B cell (primary cell): ENCODE data around the gene ROPN1B.
A peak's percentile ranks its signal among the peaks of the same experiment; 100 is the strongest.
"Not testable (repeated sequence)": the region's sequence is repeated elsewhere in the genome, so short reads cannot be mapped to it uniquely, and the experiment has no call there.

Experiments used
- EZH2 ChIP-seq: IDR thresholded peaks from 2 replicates; pipeline ENCODE4 v1.6.1; 2012; ENCODE audit warnings: borderline replicate concordance, low read depth, mild to moderate bottlenecking, moderate library complexity, low read length; ENCODE audit not compliant: insufficient read depth, poor library complexity, severe bottlenecking
- TF ChIP-seq, protein P1 (sequence below): fragments of 200-600 bp; IDR thresholded peaks from one replicate; pipeline ENCODE4 v1.8.0; 2022; ENCODE audit warnings: antibody characterized with exemption, mild to moderate bottlenecking

DNA sequence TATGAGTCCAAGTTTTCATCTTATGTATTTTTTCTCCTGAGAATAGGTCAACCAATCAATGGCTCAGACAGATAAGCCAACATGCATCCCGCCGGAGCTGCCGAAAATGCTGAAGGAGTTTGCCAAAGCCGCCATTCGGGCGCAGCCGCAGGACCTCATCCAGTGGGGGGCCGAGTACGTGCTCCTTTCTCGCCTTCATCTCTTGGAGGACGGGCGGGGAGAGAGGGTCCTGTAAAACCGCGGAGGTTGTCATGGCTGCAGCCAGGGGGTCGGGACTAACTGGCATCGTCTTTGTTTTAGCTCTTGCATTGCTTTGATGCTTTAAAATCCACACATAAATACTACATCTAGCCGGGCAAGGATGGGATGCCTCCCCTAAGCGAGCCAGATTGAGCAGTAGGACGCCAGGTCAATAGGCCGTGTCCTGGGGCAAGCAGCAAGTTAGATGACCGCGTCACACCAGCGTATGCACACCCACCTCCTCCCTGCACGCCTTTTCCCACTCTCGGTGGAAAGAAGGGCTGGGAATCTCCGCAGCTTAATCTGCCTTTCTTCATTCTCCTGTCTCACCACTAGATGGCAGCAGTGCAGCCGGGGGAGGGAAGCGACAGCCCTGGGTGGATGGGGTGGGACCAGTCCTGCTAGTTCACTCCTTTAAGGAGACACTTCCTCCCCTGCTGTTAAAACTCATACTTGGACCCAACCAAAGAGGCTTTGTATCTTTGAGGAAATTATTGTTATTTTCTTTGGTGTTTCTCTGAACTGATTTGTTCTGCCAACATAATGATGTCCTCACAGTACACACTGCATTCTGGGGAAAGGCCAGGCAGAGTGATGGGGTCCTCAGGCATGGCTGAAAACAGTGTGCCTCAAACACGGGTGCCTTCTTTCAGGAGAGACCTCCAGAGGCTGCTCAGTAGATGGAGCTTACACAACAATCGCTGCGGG is 3.3 kb downstream of the ROPN1B start:
- TF ChIP-seq, protein P1, sequence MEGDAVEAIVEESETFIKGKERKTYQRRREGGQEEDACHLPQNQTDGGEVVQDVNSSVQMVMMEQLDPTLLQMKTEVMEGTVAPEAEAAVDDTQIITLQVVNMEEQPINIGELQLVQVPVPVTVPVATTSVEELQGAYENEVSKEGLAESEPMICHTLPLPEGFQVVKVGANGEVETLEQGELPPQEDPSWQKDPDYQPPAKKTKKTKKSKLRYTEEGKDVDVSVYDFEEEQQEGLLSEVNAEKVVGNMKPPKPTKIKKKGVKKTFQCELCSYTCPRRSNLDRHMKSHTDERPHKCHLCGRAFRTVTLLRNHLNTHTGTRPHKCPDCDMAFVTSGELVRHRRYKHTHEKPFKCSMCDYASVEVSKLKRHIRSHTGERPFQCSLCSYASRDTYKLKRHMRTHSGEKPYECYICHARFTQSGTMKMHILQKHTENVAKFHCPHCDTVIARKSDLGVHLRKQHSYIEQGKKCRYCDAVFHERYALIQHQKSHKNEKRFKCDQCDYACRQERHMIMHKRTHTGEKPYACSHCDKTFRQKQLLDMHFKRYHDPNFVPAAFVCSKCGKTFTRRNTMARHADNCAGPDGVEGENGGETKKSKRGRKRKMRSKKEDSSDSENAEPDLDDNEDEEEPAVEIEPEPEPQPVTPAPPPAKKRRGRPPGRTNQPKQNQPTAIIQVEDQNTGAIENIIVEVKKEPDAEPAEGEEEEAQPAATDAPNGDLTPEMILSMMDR, result peak; percentile 77
- not testable (repeated sequence) for TF ChIP-seq EZH2
